Measurements from ENCODE around the gene PPP2R5C.
A peak's percentile ranks its signal among the peaks of the same experiment; 100 is the strongest.
"Not testable (repeated sequence)": the region's sequence is repeated elsewhere in the genome, so short reads cannot be mapped to it uniquely, and the experiment has no call there.

Gene PPP2R5C

DNA sequence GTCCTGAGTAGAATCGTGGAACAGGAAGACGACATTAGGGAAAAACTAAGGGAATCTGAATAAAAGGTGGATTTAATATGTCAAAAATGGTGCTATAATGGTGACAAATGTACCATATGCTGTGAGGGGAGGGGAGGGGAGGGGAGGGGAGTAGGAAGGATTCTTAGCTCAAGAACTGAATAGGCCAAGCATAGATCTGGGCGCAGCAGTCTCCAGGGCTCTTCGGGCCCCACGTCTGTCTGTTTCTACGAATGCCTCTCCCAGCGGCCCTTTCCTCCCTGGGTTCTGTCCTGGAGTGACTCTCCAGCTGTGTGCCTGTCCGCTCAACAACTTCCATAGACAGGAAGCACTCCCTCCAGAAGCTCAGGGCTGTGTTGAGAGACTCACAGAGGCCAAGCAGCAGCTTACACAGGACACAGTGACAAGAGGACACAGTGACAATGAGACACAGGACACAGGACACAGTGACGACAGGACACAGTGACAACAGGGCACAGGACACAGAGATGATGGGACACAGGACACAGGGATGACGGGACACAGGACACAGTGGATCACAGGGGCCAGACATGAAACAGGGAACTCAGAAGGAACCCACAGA lies 42.4 kb upstream of the PPP2R5C start:
- ATAC-seq (replicated peaks; ENCODE audit: extremely low read depth, poor library complexity, severe bottlenecking) = no peak
- Mint-ChIP-seq H3K27me3 (no peaks in the 10 kb centered on the region), H3K36me3 (ENCODE audit: insufficient read depth) (peaks cover 18% of the 10 kb centered on the region), H3K27ac (ENCODE audit: low read depth) (peak overlapping the region; percentile 96), H3K4me3 (peak overlapping the region; percentile 40), H3K4me1 (peaks cover 64% of the 10 kb centered on the region), H3K9me3 (no peaks in the 10 kb centered on the region)
- DNase-seq (ENCODE audit: low spot score in 2 of 2) = peak in 1 of 2 donors; percentile 11

DNA sequence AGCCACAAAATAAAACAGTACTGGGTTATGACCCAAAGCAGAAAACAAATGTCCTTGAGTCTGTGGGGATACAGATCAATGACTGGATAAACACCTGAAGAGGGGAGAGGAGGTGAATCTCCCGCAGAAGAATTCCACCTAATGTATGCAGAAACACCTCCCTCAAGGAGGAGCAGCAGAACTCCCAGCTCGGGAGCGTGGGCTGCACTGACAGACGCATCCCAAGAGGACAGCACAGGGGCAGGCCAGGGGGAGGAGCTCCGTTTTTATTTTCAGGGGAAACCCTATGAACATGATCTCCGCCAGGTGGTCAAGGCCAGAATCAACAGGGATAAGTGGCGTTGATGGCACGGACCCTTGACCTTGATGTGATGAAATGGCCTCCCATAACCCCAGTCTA lies 41.8 kb upstream of the PPP2R5C start:
- Mint-ChIP-seq H3K27ac (ENCODE audit: low read depth) (peak overlapping the region; percentile 96), H3K4me3 (peak overlapping the region; percentile 40), H3K36me3 (ENCODE audit: insufficient read depth) (peaks cover 15% of the 10 kb centered on the region), H3K4me1 (peaks cover 64% of the 10 kb centered on the region), H3K9me3 (no peaks in the 10 kb centered on the region), H3K27me3 (no peaks in the 10 kb centered on the region)
- no peak for ATAC-seq (replicated peaks; ENCODE audit: extremely low read depth, poor library complexity, severe bottlenecking)
- peak in 1 of 2 donors; percentile 9 for DNase-seq (ENCODE audit: low spot score in 2 of 2)

GRCh38 chr14:101721111-101721510 lies 40.4 kb upstream of the PPP2R5C start:
- no peak overlapping the region for H3K4me3 Mint-ChIP-seq

DNA sequence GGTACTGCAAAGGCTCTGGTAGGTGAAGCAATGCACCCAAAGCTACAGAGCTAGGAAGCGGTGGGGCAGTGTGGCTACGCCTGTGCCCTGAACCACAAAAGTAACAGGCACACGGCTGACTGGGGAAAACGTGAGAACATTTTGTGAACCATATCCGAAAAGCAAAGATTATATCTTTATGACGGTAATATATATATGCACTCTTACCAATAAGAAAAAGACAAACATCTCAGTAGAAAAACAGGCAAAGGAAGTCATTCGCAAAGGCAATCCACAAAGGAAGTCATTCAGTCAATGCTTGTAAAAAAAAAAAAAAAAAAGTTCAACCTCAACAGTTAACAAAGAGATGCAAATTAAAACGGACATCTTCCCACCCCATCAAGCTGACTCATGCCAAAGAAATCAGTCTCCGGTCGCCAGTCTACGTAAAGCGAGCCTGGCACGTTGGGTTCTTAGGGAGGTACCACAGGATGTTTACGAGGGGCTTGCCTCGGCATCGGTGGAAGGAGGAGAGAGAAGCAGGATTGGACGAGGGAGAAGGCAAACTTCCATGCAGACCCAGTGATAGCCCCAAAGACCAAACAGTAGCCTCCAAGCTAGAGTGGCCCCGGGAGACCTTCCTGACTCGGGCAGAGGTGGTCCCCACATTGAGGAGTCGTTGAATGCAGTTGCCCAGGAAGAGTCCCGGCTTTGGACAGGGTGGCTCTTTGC lies 39.4 kb upstream of the PPP2R5C start:
- Mint-ChIP-seq H3K27me3 (no peaks in the 10 kb centered on the region), H3K9me3 (no peaks in the 10 kb centered on the region), H3K4me3 (peak overlapping the region; percentile 71), H3K27ac (ENCODE audit: low read depth) (peak overlapping the region; percentile 96), H3K36me3 (ENCODE audit: insufficient read depth) (peaks cover 17% of the 10 kb centered on the region), H3K4me1 (peaks cover 65% of the 10 kb centered on the region)
- peak; percentile 74 for ATAC-seq (replicated peaks; ENCODE audit: extremely low read depth, poor library complexity, severe bottlenecking)
- peak; percentile 66 to 87 for DNase-seq (ENCODE audit: low spot score in 2 of 2)

More at GRCh38 chr14:101721111-101721510, 40.4 kb upstream of the PPP2R5C start:
- ATAC-seq (replicated peaks; ENCODE audit: extremely low read depth, poor library complexity, severe bottlenecking) (no peak), DNase-seq (ENCODE audit: low spot score in 2 of 2) (no peak)
- Mint-ChIP-seq H3K27me3 (no peaks in the 10 kb centered on the region), H3K4me1 (peaks cover 65% of the 10 kb centered on the region), H3K9me3 (no peaks in the 10 kb centered on the region), H3K27ac (ENCODE audit: low read depth) (peak overlapping the region; percentile 96), H3K36me3 (ENCODE audit: insufficient read depth) (peaks cover 17% of the 10 kb centered on the region)

GRCh38 chr14:101723061-101723595 lies 38.4 kb upstream of the PPP2R5C start:
- Mint-ChIP-seq H3K27me3 (no peaks in the 10 kb centered on the region), H3K4me1 (peaks cover 65% of the 10 kb centered on the region), H3K4me3 (peak overlapping the region; percentile 71), H3K27ac (ENCODE audit: low read depth) (peak overlapping the region; percentile 96), H3K9me3 (no peaks in the 10 kb centered on the region), H3K36me3 (ENCODE audit: insufficient read depth) (peaks cover 17% of the 10 kb centered on the region)
- no peak for ATAC-seq (replicated peaks; ENCODE audit: extremely low read depth, poor library complexity, severe bottlenecking)
- DNase-seq (ENCODE audit: low spot score in 2 of 2) = peak in 1 of 2 donors; percentile 15

DNA sequence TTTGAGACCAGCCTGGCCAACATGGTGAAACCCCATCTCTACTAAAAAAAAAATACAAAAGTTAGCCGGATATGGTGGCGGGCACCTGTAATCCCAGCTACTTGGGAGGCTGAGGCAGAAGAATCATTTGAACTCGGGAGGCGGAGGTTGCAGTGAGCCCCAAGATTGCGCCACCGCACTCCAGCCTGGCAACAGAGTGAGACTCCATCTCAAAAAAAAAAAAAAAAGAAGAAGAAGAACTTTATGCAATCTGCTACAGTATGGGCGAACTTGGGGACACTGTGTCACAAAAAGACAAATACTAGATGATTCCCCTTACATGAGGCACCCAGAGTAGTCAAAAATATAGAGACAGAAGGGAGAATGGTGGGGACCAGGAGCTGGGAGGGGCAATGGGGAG lies 35.9 kb upstream of the PPP2R5C start:
- Mint-ChIP-seq H3K36me3 (ENCODE audit: insufficient read depth) (peaks cover 17% of the 10 kb centered on the region), H3K27ac (ENCODE audit: low read depth) (peak overlapping the region; percentile 86), H3K4me3 (peak overlapping the region; percentile 9), H3K4me1 (peaks cover 74% of the 10 kb centered on the region)
- not testable (repeated sequence) for ATAC-seq (replicated peaks; ENCODE audit: extremely low read depth, poor library complexity, severe bottlenecking); H3K27me3 Mint-ChIP-seq; H3K9me3 Mint-ChIP-seq
- DNase-seq (ENCODE audit: low spot score in 2 of 2) = peak in 1 of 2 donors; percentile 12

GRCh38 chr14:101726295-101726953 lies 35.1 kb upstream of the PPP2R5C start:
- Mint-ChIP-seq H3K36me3 (ENCODE audit: insufficient read depth) (peaks cover 20% of the 10 kb centered on the region), H3K27me3 (no peaks in the 10 kb centered on the region), H3K9me3 (no peaks in the 10 kb centered on the region), H3K4me3 (peak overlapping the region; percentile 9), H3K27ac (ENCODE audit: low read depth) (peak overlapping the region; percentile 86), H3K4me1 (peaks cover 77% of the 10 kb centered on the region)
- no peak for ATAC-seq (replicated peaks; ENCODE audit: extremely low read depth, poor library complexity, severe bottlenecking)
- DNase-seq (ENCODE audit: low spot score in 2 of 2) = peak in 1 of 2 donors; percentile 13

DNA sequence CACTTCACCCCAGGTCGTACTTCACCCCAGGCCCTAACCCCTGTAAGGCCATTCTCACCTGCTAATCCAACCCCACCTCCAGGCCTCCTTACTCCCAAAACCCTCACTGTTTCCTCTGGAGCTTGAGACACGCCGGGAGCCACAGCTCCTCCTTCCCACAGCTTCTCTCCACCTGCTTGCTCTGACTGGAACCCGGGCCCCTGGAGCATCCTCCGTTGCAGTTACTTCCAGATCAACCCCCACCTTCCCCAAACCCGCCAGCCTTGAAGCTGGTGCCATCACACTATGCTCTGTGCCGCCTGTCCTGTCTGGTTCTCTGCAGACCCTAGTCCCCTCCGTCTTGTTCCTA lies 34.6 kb upstream of the PPP2R5C start:
- Mint-ChIP-seq H3K27me3 (no peaks in the 10 kb centered on the region), H3K9me3 (no peaks in the 10 kb centered on the region), H3K4me1 (peaks cover 78% of the 10 kb centered on the region), H3K27ac (ENCODE audit: low read depth) (peak overlapping the region; percentile 86), H3K4me3 (peak overlapping the region; percentile 9), H3K36me3 (ENCODE audit: insufficient read depth) (peaks cover 19% of the 10 kb centered on the region)
- DNase-seq (ENCODE audit: low spot score in 2 of 2) (no peak), ATAC-seq (replicated peaks; ENCODE audit: extremely low read depth, poor library complexity, severe bottlenecking) (no peak)

DNA sequence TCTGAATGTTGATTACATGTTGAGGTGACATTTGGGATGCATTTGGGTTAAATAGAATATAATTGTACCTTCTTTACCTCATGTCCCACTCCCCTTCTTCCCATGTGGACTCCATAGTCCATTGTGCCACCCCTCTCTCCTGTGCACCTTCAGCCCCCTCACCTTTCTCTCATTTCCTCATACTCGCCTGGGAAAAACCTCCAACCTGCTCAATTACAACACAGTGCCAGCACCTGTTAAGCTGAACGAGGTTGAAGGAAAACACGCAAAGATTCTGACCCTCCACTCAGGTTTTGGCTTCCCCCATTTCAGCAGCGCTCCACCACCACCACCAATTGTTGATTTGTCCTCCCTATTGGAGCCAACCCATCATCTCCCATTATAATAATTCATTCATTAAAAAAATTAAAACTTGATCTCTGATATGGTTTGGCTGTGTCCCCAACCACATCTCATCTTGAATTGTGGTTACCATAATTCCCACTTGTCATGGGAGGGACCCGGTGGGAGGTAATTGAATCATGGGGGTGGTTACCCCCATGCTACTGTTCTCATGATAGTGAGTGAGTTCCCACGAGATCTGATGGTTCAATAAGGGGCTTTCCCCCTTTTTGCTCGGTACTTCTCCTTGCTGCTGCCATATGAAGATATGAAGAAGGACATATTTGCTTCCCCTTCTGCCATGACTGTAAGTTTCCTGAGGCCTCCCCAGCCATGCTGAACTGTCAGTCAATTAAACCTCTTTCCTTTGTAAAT lies 33.7 kb upstream of the PPP2R5C start:
- peaks cover 77% of the 10 kb centered on the region for H3K4me1 Mint-ChIP-seq

GRCh38 chr14:101728367-101728742 lies 33.2 kb upstream of the PPP2R5C start:
- ATAC-seq (replicated peaks; ENCODE audit: extremely low read depth, poor library complexity, severe bottlenecking) = no peak
- Mint-ChIP-seq H3K36me3 (ENCODE audit: insufficient read depth) (peaks cover 9% of the 10 kb centered on the region), H3K4me1 (peaks cover 72% of the 10 kb centered on the region), H3K4me3 (no peak overlapping the region), H3K9me3 (no peaks in the 10 kb centered on the region), H3K27ac (ENCODE audit: low read depth) (peak overlapping the region; percentile 86), H3K27me3 (no peaks in the 10 kb centered on the region)
- DNase-seq (ENCODE audit: low spot score in 2 of 2) = no peak

More for the DNA sequence above, 33.7 kb upstream of the PPP2R5C start:
- ATAC-seq (replicated peaks; ENCODE audit: extremely low read depth, poor library complexity, severe bottlenecking) = no peak
- no peak for DNase-seq (ENCODE audit: low spot score in 2 of 2)
- peak overlapping the region; percentile 86 for H3K27ac Mint-ChIP-seq (ENCODE audit: low read depth)
- no peaks in the 10 kb centered on the region for H3K27me3 Mint-ChIP-seq
- H3K4me3 Mint-ChIP-seq = no peak overlapping the region
- peaks cover 12% of the 10 kb centered on the region for H3K36me3 Mint-ChIP-seq (ENCODE audit: insufficient read depth)
- H3K9me3 Mint-ChIP-seq = no peaks in the 10 kb centered on the region

- H3K4me3 Mint-ChIP-seq = peak overlapping the region; percentile 78
- ATAC-seq (replicated peaks; ENCODE audit: extremely low read depth, poor library complexity, severe bottlenecking) (no peak), DNase-seq (ENCODE audit: low spot score in 2 of 2) (peak in 1 of 2 donors; percentile 8)
- no peaks in the 10 kb centered on the region for H3K27me3 Mint-ChIP-seq
- H3K36me3 Mint-ChIP-seq (ENCODE audit: insufficient read depth) = peaks cover 9% of the 10 kb centered on the region
- H3K4me1 Mint-ChIP-seq = peaks cover 72% of the 10 kb centered on the region
- H3K9me3 Mint-ChIP-seq = no peaks in the 10 kb centered on the region
- H3K27ac Mint-ChIP-seq (ENCODE audit: low read depth) = peak overlapping the region; percentile 93
Observed at GRCh38 chr14:101729382-101729781, 32.1 kb upstream of the PPP2R5C start.

GRCh38 chr14:101730157-101730556 lies 31.4 kb upstream of the PPP2R5C start:
- not testable (repeated sequence) for DNase-seq (ENCODE audit: low spot score in 2 of 2); H3K9me3 Mint-ChIP-seq; H3K36me3 Mint-ChIP-seq (ENCODE audit: insufficient read depth); ATAC-seq (replicated peaks; ENCODE audit: extremely low read depth, poor library complexity, severe bottlenecking); H3K27me3 Mint-ChIP-seq
- Mint-ChIP-seq H3K4me1 (peaks cover 72% of the 10 kb centered on the region), H3K4me3 (peak overlapping the region; percentile 78), H3K27ac (ENCODE audit: low read depth) (peak overlapping the region; percentile 93)

All from central memory CD8-positive, alpha-beta T cell (primary cell).